ENCODE data around the gene PLXNA4.

The PLXNA4 gene

GRCh38 chr7:132112106-132112505, 464.2 kb downstream of the PLXNA4 start:
- POLR2A ChIA-PET, result interaction anchor here (0.6 kb wide), 1 partner anchor 658 kb away, joined by 7 read pairs; no protein-coding TSS in a partner anchor
- H3K27ac ChIP-seq (ENCODE audit: extremely low read depth, low read depth, low read length), result no peak overlapping the region
- H3K36me3 ChIP-seq (ENCODE audit: control insufficient read depth in 2 of 2, insufficient read depth in 1 of 2, low read length in 2 of 2), result no peaks in the 10 kb centered on the region
- peaks cover 5% of the 10 kb centered on the region for H3K4me1 ChIP-seq (ENCODE audit: control insufficient read depth, insufficient read depth, low read length)
- no peak overlapping the region for H3K4me3 ChIP-seq (ENCODE audit: low read depth, low read length)
- no peaks in the 10 kb centered on the region for H3K9me3 ChIP-seq (ENCODE audit: control insufficient read depth, insufficient read depth, low read depth, low read length)
- CTCF ChIA-PET, result interaction anchor here (0.5 to 0.7 kb wide), 3 partner anchors 33 to 228 kb away, joined by 3 to 5 read pairs (median 3); no protein-coding TSS in a partner anchor
- no peak for TF ChIP-seq ZNF529 (tag by site-specific recombination; IDR thresholded peaks at IDR 0.05; ENCODE audit: insufficient replicate concordance)
- TF ChIP-seq ZNF513 (tag by site-specific recombination; IDR thresholded peaks at IDR 0.05), result no peak
- no peak for TF ChIP-seq ZNF555 (tag by site-specific recombination; conservative IDR thresholded peaks at IDR 0.05)
- no peak for TF ChIP-seq ZNF16 (tag by site-specific recombination; IDR thresholded peaks at IDR 0.05; ENCODE audit: low read depth)
- TF ChIP-seq ZNF658 (tag by site-specific recombination; IDR thresholded peaks at IDR 0.05), result no peak
- TF ChIP-seq ZSCAN16 (tag by site-specific recombination; IDR thresholded peaks at IDR 0.05), result no peak
- TF ChIP-seq ZNF311 (tag by site-specific recombination; IDR thresholded peaks at IDR 0.05; ENCODE audit: borderline replicate concordance), result no peak
- no peak for TF ChIP-seq KLF9 (tag by site-specific recombination; IDR thresholded peaks at IDR 0.05; ENCODE audit: low read depth)
- TF ChIP-seq SP7 (tag by site-specific recombination; IDR thresholded peaks at IDR 0.05), result no peak
- no peak for TF ChIP-seq ZFP41 (tag by site-specific recombination; IDR thresholded peaks at IDR 0.05; ENCODE audit: borderline replicate concordance)
- no peak for TF ChIP-seq ZNF426 (tag by site-specific recombination; IDR thresholded peaks at IDR 0.05)
- TF ChIP-seq, protein P1, sequence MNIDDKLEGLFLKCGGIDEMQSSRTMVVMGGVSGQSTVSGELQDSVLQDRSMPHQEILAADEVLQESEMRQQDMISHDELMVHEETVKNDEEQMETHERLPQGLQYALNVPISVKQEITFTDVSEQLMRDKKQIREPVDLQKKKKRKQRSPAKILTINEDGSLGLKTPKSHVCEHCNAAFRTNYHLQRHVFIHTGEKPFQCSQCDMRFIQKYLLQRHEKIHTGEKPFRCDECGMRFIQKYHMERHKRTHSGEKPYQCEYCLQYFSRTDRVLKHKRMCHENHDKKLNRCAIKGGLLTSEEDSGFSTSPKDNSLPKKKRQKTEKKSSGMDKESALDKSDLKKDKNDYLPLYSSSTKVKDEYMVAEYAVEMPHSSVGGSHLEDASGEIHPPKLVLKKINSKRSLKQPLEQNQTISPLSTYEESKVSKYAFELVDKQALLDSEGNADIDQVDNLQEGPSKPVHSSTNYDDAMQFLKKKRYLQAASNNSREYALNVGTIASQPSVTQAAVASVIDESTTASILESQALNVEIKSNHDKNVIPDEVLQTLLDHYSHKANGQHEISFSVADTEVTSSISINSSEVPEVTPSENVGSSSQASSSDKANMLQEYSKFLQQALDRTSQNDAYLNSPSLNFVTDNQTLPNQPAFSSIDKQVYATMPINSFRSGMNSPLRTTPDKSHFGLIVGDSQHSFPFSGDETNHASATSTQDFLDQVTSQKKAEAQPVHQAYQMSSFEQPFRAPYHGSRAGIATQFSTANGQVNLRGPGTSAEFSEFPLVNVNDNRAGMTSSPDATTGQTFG (tag by site-specific recombination; IDR thresholded peaks at IDR 0.05; ENCODE audit: borderline replicate concordance), result no peak
- TF ChIP-seq ZSCAN4 (tag by site-specific recombination; IDR thresholded peaks at IDR 0.05), result no peak
- TF ChIP-seq ZNF571 (tag by site-specific recombination; IDR thresholded peaks at IDR 0.05), result no peak
- TF ChIP-seq GLIS1 (tag by site-specific recombination; IDR thresholded peaks at IDR 0.05), result no peak
- no peak for TF ChIP-seq PRDM2 (tag by site-specific recombination; IDR thresholded peaks at IDR 0.05; ENCODE audit: borderline replicate concordance)
- no peak for TF ChIP-seq RBAK (tag by site-specific recombination; IDR thresholded peaks at IDR 0.05)
- no peak for TF ChIP-seq ZBTB1 (tag by site-specific recombination; IDR thresholded peaks at IDR 0.05)

Data from HEK293 (cell line).